Activated naive CD8-positive, alpha-beta T cell (primary cell): ENCODE data around the gene PREX1.

Experiments used
- H3K27ac Mint-ChIP-seq: one replicate; pipeline ENCODE4 v1.8.0; 2021; ENCODE audit warnings: mixed read lengths
- H3K27me3 Mint-ChIP-seq: one replicate; pipeline ENCODE4 v1.8.0; 2021; ENCODE audit warnings: mixed read lengths
- H3K36me3 Mint-ChIP-seq: one replicate; pipeline ENCODE4 v1.8.0; 2021; ENCODE audit warnings: mixed read lengths
- H3K4me1 Mint-ChIP-seq: one replicate; pipeline ENCODE4 v1.8.0; 2021; ENCODE audit warnings: low read depth, mixed read lengths
- H3K4me3 Mint-ChIP-seq: one replicate; pipeline ENCODE4 v1.8.0; 2021; ENCODE audit warnings: mild to moderate bottlenecking, mixed read lengths
- H3K9me3 Mint-ChIP-seq: one replicate; pipeline ENCODE4 v1.8.0; 2021; ENCODE audit warnings: low read depth, mixed read lengths

PREX1 gene

GRCh38 chr20:48633620-48634257, 194.1 kb downstream of the PREX1 start:
- H3K9me3 Mint-ChIP-seq = no peaks in the 10 kb centered on the region
- no peaks in the 10 kb centered on the region for H3K4me1 Mint-ChIP-seq
- H3K27ac Mint-ChIP-seq = peak overlapping the region; percentile 41
- no peaks in the 10 kb centered on the region for H3K27me3 Mint-ChIP-seq
- H3K36me3 Mint-ChIP-seq = peaks cover 2% of the 10 kb centered on the region
- H3K4me3 Mint-ChIP-seq = no peak overlapping the region

- Mint-ChIP-seq H3K27ac (no peak overlapping the region), H3K4me3 (no peak overlapping the region), H3K36me3 (peaks cover 2% of the 10 kb centered on the region), H3K4me1 (no peaks in the 10 kb centered on the region), H3K27me3 (no peaks in the 10 kb centered on the region), H3K9me3 (no peaks in the 10 kb centered on the region)
These were observed 194.8 kb downstream of the PREX1 start for GRCh38 chr20:48632825-48633619.

- Mint-ChIP-seq H3K27ac (no peak overlapping the region), H3K36me3 (peaks cover 2% of the 10 kb centered on the region), H3K4me1 (peaks cover 1% of the 10 kb centered on the region), H3K4me3 (no peak overlapping the region), H3K9me3 (no peaks in the 10 kb centered on the region), H3K27me3 (no peaks in the 10 kb centered on the region)
These were observed 195.6 kb downstream of the PREX1 start for GRCh38 chr20:48632017-48632824.

- H3K9me3 Mint-ChIP-seq = no peaks in the 10 kb centered on the region
- H3K4me1 Mint-ChIP-seq = peaks cover 9% of the 10 kb centered on the region
- H3K4me3 Mint-ChIP-seq = no peak overlapping the region
- H3K36me3 Mint-ChIP-seq = peaks cover 2% of the 10 kb centered on the region
- H3K27me3 Mint-ChIP-seq = no peaks in the 10 kb centered on the region
- H3K27ac Mint-ChIP-seq = no peak overlapping the region
These were observed 196.4 kb downstream of the PREX1 start for GRCh38 chr20:48631114-48632016.

GRCh38 chr20:48630342-48631075, 197.3 kb downstream of the PREX1 start:
- H3K36me3 Mint-ChIP-seq = peaks cover 1% of the 10 kb centered on the region
- H3K27ac Mint-ChIP-seq = no peak overlapping the region
- peaks cover 9% of the 10 kb centered on the region for H3K4me1 Mint-ChIP-seq
- no peaks in the 10 kb centered on the region for H3K9me3 Mint-ChIP-seq
- no peak overlapping the region for H3K4me3 Mint-ChIP-seq
- no peaks in the 10 kb centered on the region for H3K27me3 Mint-ChIP-seq

GRCh38 chr20:48629960-48630315, 197.9 kb downstream of the PREX1 start:
- H3K27me3 Mint-ChIP-seq = no peaks in the 10 kb centered on the region
- no peak overlapping the region for H3K27ac Mint-ChIP-seq

GRCh38 chr20:48629069-48629959, 198.5 kb downstream of the PREX1 start:
- Mint-ChIP-seq H3K4me1 (peaks cover 9% of the 10 kb centered on the region), H3K36me3 (no peaks in the 10 kb centered on the region), H3K4me3 (no peak overlapping the region), H3K27me3 (no peaks in the 10 kb centered on the region), H3K9me3 (no peaks in the 10 kb centered on the region), H3K27ac (no peak overlapping the region)

More at GRCh38 chr20:48629960-48630315, 197.9 kb downstream of the PREX1 start:
- Mint-ChIP-seq H3K4me3 (no peak overlapping the region), H3K9me3 (no peaks in the 10 kb centered on the region), H3K4me1 (peaks cover 9% of the 10 kb centered on the region), H3K36me3 (no peaks in the 10 kb centered on the region)

GRCh38 chr20:48627737-48628128, 200.1 kb downstream of the PREX1 start:
- Mint-ChIP-seq H3K4me1 (peaks cover 9% of the 10 kb centered on the region), H3K9me3 (no peaks in the 10 kb centered on the region), H3K27ac (no peak overlapping the region), H3K36me3 (no peaks in the 10 kb centered on the region), H3K27me3 (no peaks in the 10 kb centered on the region), H3K4me3 (no peak overlapping the region)

GRCh38 chr20:48626938-48627736, 200.7 kb downstream of the PREX1 start:
- peak overlapping the region; percentile 28 for H3K4me3 Mint-ChIP-seq
- peak overlapping the region; percentile 85 for H3K27ac Mint-ChIP-seq
- H3K9me3 Mint-ChIP-seq = no peaks in the 10 kb centered on the region
- no peaks in the 10 kb centered on the region for H3K36me3 Mint-ChIP-seq
- no peaks in the 10 kb centered on the region for H3K27me3 Mint-ChIP-seq
- peaks cover 9% of the 10 kb centered on the region for H3K4me1 Mint-ChIP-seq

- H3K36me3 Mint-ChIP-seq = no peaks in the 10 kb centered on the region
- H3K9me3 Mint-ChIP-seq = no peaks in the 10 kb centered on the region
- H3K4me1 Mint-ChIP-seq = peaks cover 9% of the 10 kb centered on the region
- H3K27ac Mint-ChIP-seq = peak overlapping the region; percentile 85
- no peaks in the 10 kb centered on the region for H3K27me3 Mint-ChIP-seq
- H3K4me3 Mint-ChIP-seq = peak overlapping the region; percentile 28
These were observed 201.4 kb downstream of the PREX1 start for GRCh38 chr20:48626226-48626937.

GRCh38 chr20:48625136-48625900, 202.5 kb downstream of the PREX1 start:
- no peak overlapping the region for H3K4me3 Mint-ChIP-seq
- H3K36me3 Mint-ChIP-seq = no peaks in the 10 kb centered on the region
- no peak overlapping the region for H3K27ac Mint-ChIP-seq
- H3K27me3 Mint-ChIP-seq = no peaks in the 10 kb centered on the region
- no peaks in the 10 kb centered on the region for H3K9me3 Mint-ChIP-seq
- H3K4me1 Mint-ChIP-seq = peaks cover 16% of the 10 kb centered on the region
